Activated B cell treated with CpG ODN at 0.5 μM for 24 hours (primary cell): ENCODE measurements around the gene USP6. TPM values are rescaled to one million over a fixed set of nuclear protein-coding genes. Genes with fewer than 3 reads are reported as not detected.

Experiments
- ATAC-seq: fragments of 200-7000 bp; cut with Tn5 transposase; one replicate; pipeline ENCODE4 v1.10.0; 2021; ENCODE audit warnings: low read depth, mild to moderate bottlenecking, moderate library complexity
- CTCF ChIA-PET: fragments of 350-600 bp; sonication (Branson Sonifier 250); formaldehyde crosslinking; loops from one replicate; lab custom pipeline; 2021; ENCODE audit warnings: antibody characterized with exemption; lab: Charles Lee
- POLR2A ChIA-PET: fragments of 350-600 bp; sonication (Branson Sonifier 250); formaldehyde crosslinking; loops from one replicate; lab custom pipeline; 2021; ENCODE audit warnings: antibody characterized with exemption; lab: Charles Lee
- DNase-seq: peaks from one replicate; pipeline ENCODE4 v3.0.0; 2022
- H3K27ac Mint-ChIP-seq: one replicate; pipeline ENCODE4 v1.8.0; 2020; ENCODE audit warnings: mixed read lengths
- H3K27me3 Mint-ChIP-seq: one replicate; pipeline ENCODE4 v1.8.0; 2021; ENCODE audit warnings: mixed read lengths
- H3K36me3 Mint-ChIP-seq: one replicate; pipeline ENCODE4 v1.8.0; 2021; ENCODE audit warnings: low read depth, mixed read lengths
- H3K4me1 Mint-ChIP-seq: one replicate; pipeline ENCODE4 v1.8.0; 2021; ENCODE audit warnings: mixed read lengths
- H3K4me3 Mint-ChIP-seq: one replicate; pipeline ENCODE4 v1.8.0; 2020; ENCODE audit warnings: mild to moderate bottlenecking, mixed read lengths
- H3K9me3 Mint-ChIP-seq: one replicate; pipeline ENCODE4 v1.8.0; 2020; ENCODE audit warnings: mixed read lengths
- intact Hi-C: fragments of 100-400 bp; cut with micrococcal nuclease; formaldehyde crosslinking; loops from one replicate; pipeline ENCODE4 v1.15.1; 2024
- total RNA-seq: library from RNA; stranded (reverse); gene quantifications from 2 replicates; pipeline ENCODE4 v1.2.3, GENCODE V29; 2022
- TF ChIP-seq, protein P1 (sequence below): fragments of 200-600 bp; IDR thresholded peaks from one replicate; pipeline ENCODE4 v1.8.0; 2022; ENCODE audit warnings: antibody characterized with exemption, mild to moderate bottlenecking

USP6 gene
- total RNA-seq, 1 donor from 2014 or later, result 0.33 TPM

DNA sequence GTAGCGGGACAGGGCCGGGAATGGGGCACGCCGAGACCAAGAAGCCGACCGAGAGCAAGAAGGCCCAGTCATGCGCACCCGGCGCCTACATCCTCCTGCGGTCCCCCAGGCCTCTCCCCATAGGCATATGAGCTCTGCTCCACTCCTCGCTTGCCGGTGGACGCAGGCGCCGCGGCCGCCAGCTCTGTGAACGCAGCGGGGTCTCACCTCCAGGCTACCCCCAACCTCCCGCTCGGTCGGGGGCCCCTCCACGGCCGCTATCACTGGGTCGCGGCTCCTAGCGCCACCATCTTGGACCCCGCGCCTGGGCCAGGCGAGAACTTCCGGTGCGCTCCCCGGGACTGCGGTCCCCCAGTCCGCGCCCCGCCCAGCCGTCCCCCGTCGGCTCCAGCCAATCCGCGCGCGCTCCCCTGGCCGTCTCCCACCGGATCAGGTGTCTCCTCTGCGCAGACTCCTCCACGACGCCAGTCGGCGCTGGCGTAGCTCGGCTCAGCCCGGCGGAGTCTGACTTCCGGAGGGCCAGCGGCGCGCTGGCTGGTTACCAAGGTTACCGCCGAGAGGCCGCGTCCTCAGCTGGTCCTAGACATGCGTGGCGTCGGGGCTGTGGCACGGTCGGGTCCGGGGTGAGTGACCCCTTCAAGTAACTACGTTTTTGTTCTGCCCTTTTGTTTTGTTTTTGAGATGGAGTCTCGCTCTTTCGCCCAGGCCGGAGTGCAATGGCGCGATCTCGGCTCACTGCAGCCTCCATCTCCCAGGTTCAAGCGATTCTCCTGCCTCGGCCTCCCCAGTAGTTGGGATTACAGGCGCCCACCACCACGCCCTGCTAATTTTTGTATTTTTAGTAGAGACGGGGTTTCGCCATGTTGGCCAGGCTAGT, 75.9 kb downstream of the USP6 start, which contains the start of gene ZNF594:
TSS of gene ZNF594 (minus strand) at position 328 of the 877 bp plus-strand sequence. CDS start 7,612 bp downstream, outside the sequence.
- H3K9me3 Mint-ChIP-seq, result peaks cover 9% of the 10 kb centered on the region
- POLR2A ChIA-PET, result interaction anchor here (0.5 to 2.5 kb wide), 33 partner anchors 10 to 305 kb away, joined by 3 to 29 read pairs (median 5); partner anchors contain the start of genes DHX33, NUP88, RABEP1 and RNF167
- H3K4me1 Mint-ChIP-seq, result peaks cover 32% of the 10 kb centered on the region
- ATAC-seq (peak; percentile 99), DNase-seq (peak; percentile 96)
- peak within 1 kb of the TSS; percentile 94 for H3K4me3 Mint-ChIP-seq
- H3K27ac Mint-ChIP-seq, result peak within 1 kb of the TSS; percentile 90
- no peaks in the 10 kb centered on the region for H3K27me3 Mint-ChIP-seq
- CTCF ChIA-PET, result interaction anchor here (0.6 to 12.3 kb wide), 12 partner anchors 13 to 247 kb away, joined by 3 to 127 read pairs (median 4); partner anchors contain the start of genes C1QBP, SCIMP and ZNF232
- TF ChIP-seq, protein P1, sequence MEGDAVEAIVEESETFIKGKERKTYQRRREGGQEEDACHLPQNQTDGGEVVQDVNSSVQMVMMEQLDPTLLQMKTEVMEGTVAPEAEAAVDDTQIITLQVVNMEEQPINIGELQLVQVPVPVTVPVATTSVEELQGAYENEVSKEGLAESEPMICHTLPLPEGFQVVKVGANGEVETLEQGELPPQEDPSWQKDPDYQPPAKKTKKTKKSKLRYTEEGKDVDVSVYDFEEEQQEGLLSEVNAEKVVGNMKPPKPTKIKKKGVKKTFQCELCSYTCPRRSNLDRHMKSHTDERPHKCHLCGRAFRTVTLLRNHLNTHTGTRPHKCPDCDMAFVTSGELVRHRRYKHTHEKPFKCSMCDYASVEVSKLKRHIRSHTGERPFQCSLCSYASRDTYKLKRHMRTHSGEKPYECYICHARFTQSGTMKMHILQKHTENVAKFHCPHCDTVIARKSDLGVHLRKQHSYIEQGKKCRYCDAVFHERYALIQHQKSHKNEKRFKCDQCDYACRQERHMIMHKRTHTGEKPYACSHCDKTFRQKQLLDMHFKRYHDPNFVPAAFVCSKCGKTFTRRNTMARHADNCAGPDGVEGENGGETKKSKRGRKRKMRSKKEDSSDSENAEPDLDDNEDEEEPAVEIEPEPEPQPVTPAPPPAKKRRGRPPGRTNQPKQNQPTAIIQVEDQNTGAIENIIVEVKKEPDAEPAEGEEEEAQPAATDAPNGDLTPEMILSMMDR, result no peak
- intact Hi-C loops, result loop anchor here (1.0 to 10.0 kb wide), 7 partner anchors 81 to 277 kb away; partner anchors contain the start of genes CAMTA2, DHX33, NUP88 and ZFP3
- H3K36me3 Mint-ChIP-seq, result peaks cover 33% of the 10 kb centered on the region

DNA sequence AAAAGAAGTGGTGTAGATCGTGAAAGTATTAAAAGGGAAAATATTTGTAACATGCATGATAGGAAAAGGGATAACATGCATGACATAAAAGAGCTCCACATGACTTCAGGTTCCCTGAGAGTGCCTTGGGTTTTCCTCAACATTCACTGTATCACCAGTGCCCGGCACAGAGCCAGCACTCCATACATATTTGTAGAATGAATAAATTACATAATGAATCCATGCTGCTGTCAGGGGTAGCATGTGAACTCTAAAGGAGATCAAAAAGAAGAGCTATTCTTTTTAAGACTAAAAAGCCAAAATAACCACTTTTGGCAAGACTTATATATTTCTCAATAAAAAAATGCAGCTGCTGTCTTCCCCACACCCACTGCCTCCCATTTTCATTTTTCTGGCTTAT, 78.5 kb downstream of the USP6 start:
- TF ChIP-seq, protein P1, result no peak
- Mint-ChIP-seq H3K36me3 (peaks cover 18% of the 10 kb centered on the region), H3K27me3 (no peaks in the 10 kb centered on the region), H3K9me3 (no peaks in the 10 kb centered on the region), H3K27ac (no peak overlapping the region), H3K4me3 (no peak overlapping the region), H3K4me1 (peaks cover 52% of the 10 kb centered on the region)
- CTCF ChIA-PET, result interaction anchor here (0.8 to 12.3 kb wide), 5 partner anchors 29 to 113 kb away, joined by 3 to 127 read pairs (median 7); partner anchors contain the start of gene SCIMP
- no peak for DNase-seq
- no peak for ATAC-seq
- intact Hi-C loops, result loop anchor here (5.0 to 10.0 kb wide), 3 partner anchors 97 to 207 kb away; partner anchors contain the start of gene CAMTA2
- POLR2A ChIA-PET, result interaction anchor here (0.7 to 2.1 kb wide), 3 partner anchors 43 to 246 kb away, joined by 3 to 6 read pairs (median 4); partner anchors contain the start of gene PFN1

DNA sequence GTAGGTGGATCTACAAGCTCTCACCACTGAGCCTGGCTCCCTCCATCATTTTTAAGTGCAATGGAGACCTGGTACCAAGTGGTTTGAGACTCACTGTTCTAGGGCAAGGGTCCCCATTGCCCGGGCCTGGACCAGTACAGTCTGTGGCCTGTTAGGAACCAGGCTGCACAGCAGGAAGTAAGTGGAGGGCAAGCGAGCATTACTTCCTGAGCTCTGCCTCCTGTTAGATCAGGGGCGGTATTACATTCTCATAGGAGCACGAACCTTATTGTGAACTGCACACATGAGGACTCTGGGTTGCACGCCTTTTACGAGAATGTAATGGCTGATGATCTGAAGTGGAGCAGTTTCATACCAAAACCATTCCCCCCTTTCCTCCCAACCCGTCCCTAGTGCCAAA, 82.6 kb downstream of the USP6 start:
- Mint-ChIP-seq H3K27me3 (no peaks in the 10 kb centered on the region), H3K4me1 (peaks cover 54% of the 10 kb centered on the region), H3K9me3 (peaks cover 2% of the 10 kb centered on the region), H3K36me3 (peaks cover 8% of the 10 kb centered on the region), H3K27ac (peak overlapping the region; percentile 82), H3K4me3 (peak overlapping the region; percentile 41)
- intact Hi-C loops, result loop anchor here (1.0 to 10.0 kb wide), 2 partner anchors 12 to 166 kb away; no protein-coding TSS in a partner anchor
- POLR2A ChIA-PET, result interaction anchor here (0.5 to 4.7 kb wide), 15 partner anchors 12 to 221 kb away, joined by 3 to 46 read pairs (median 5); partner anchors contain the start of genes NUP88, RABEP1, RPAIN and SCIMP
- ATAC-seq (peak; percentile 74), DNase-seq (no peak)
- CTCF ChIA-PET, result interaction anchor here (0.8 to 12.3 kb wide), 11 partner anchors 16 to 241 kb away, joined by 3 to 127 read pairs (median 5); partner anchors contain the start of genes C1QBP and SCIMP
- TF ChIP-seq, protein P1, result no peak

DNA sequence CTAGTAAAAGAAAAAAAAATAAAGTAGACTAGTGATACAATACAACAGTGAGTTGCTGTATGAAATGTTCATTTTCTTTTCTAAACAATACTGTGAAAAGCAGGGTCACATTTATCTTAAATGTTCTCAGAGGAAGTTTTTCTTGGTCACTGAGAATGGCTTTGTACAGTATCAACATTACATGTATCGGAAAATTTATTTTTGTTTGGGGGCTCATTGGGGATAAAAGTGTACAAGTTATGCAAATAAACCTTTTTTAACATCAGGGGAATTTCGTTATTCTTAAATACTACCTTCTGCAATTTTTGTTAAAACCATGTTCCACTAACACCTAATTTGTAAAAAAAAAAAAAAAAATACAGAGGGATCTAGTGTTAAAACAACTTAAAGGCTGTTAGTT, 84.5 kb downstream of the USP6 start:
- Mint-ChIP-seq H3K36me3 (peaks cover 17% of the 10 kb centered on the region), H3K27ac (peak overlapping the region; percentile 83), H3K9me3 (peaks cover 2% of the 10 kb centered on the region), H3K4me1 (peaks cover 60% of the 10 kb centered on the region), H3K27me3 (no peaks in the 10 kb centered on the region), H3K4me3 (no peak overlapping the region)
- TF ChIP-seq, protein P1, result no peak
- ChIA-PET CTCF (interaction anchor here (12.3 kb wide), 1 partner anchor 37 kb away, joined by 127 read pairs; the partner anchor contains the start of gene SCIMP), POLR2A (interaction anchor here (0.7 to 4.7 kb wide), 4 partner anchors 10 to 212 kb away, joined by 3 to 46 read pairs (median 4); no protein-coding TSS in a partner anchor)
- DNase-seq, result no peak
- intact Hi-C loops, result no loop called here
- peak; percentile 23 for ATAC-seq
